ENCODE data around the gene CDH4. TPM values are rescaled to one million over a fixed set of nuclear protein-coding genes. Genes with fewer than 3 reads are reported as not detected.

The CDH4 gene
- total and polyA plus RNA-seq, 2 of the 8 experiments (the other 6 are each of a cell fraction or from before 2014, with no cell fraction given) = 4.3 to 7.9 TPM

DNA sequence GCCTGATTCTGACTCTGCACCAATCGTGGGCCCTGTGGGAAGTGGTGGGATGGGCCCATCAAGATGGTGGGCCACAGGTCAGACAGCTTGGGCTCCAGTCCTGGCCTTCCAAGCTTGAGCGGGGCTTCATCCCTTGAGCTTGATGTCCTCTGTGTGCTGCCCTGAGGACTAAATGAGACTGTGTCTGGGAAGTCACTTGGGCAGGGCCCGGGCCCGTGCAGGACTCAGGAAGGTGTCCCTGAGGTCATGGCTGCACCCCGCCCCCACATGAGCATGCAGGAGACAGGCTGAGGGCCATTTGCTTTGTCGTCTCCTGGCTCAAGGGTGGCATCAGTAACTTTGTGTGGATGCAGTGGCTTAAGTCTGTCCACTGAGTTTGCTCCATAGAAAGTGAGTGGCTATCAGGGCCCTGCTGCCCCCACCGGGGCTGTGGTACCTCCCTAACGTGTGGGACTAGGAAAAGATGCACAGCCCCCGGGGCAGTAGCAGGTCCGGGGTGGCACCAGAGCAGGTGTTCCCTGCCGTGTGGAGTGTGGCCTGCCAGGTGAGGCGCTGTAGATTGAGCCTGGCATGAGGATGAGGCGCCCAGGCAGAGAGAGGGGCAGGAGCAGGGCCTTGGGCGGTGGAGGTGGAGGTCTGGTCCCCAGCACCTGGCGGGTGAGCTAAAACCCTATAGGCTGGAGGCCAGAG is 515.0 kb downstream of the CDH4 start:
- no peak overlapping the region for H4K5ac ChIP-seq (ENCODE audit: insufficient read length, low read depth, low read length)
- no peaks in the 10 kb centered on the region for H3K36me3 ChIP-seq (ENCODE audit: control insufficient read depth in 2 of 4, insufficient read depth in 4 of 4, low read length in 3 of 4)
- H3K23ac ChIP-seq (ENCODE audit: insufficient read length) = no peak overlapping the region
- H2AFZ ChIP-seq (ENCODE audit: low read length) = no peak overlapping the region
- no peaks in the 10 kb centered on the region for H3K79me1 ChIP-seq (ENCODE audit: low read depth, low read length)
- no peak overlapping the region for H3K4me3 ChIP-seq (ENCODE audit: extremely low read depth in 1 of 4, insufficient read depth in 2 of 4, low read depth in 3 of 4, low read length in 4 of 4)
- H3K56ac ChIP-seq (replicated peaks; ENCODE audit: insufficient read length, low read depth, low read length) = no peak overlapping the region
- 90% methylated on average over 13 of the region's 15 CpGs; no CpG with 5 or more reads in 1 of the 2 experiments for WGBS, 2 experiments (ENCODE audit: extremely low coverage in 1 of 2, insufficient coverage in 1 of 2, insufficient read length in 1 of 2, insufficient replicate concordance in 2 of 2, low coverage in 1 of 2, low lambda C conversion rate in 2 of 2, missing lambda C conversion rate in 1 of 2)
- H3K4ac ChIP-seq (replicated peaks; ENCODE audit: insufficient read length, low read depth, low read length) = no peak overlapping the region
- DNase-seq (ENCODE audit: low read depth in 1 of 2, low spot score in 2 of 2) (no peak), FAIRE-seq (no peak)
- CTCF ChIA-PET (ENCODE audit: partially characterized antibody) = interaction anchor here (2.8 kb wide), 1 partner anchor 14 kb away, joined by 8 read pairs; no protein-coding TSS in a partner anchor
- H2BK12ac ChIP-seq (ENCODE audit: low read depth, low read length) = no peak overlapping the region
- no peak overlapping the region for H3K18ac ChIP-seq (ENCODE audit: extremely low read depth, low read length)
- H2AK5ac ChIP-seq (ENCODE audit: low read depth, low read length) = no peak overlapping the region
- H3K79me2 ChIP-seq (ENCODE audit: control insufficient read depth in 1 of 2, insufficient read depth in 2 of 2, low read length in 2 of 2) = no peaks in the 10 kb centered on the region
- H4K20me1 ChIP-seq (replicated peaks in 1 of 2; ENCODE audit: control insufficient read depth in 1 of 2, insufficient read depth in 2 of 2, low read length in 2 of 2) = no peaks in the 10 kb centered on the region
- no peaks in the 10 kb centered on the region for H3K27me3 ChIP-seq (replicated peaks in 1 of 4; ENCODE audit: control insufficient read depth in 3 of 4, extremely low read depth in 1 of 4, insufficient read depth in 3 of 4, low read length in 3 of 4)
- H4K8ac ChIP-seq (ENCODE audit: extremely low read depth, insufficient read depth, low read length) = no peak overlapping the region
- H3K23me2 ChIP-seq (ENCODE audit: low read depth, low read length) = no peaks in the 10 kb centered on the region
- no peak overlapping the region for H3K27ac ChIP-seq (ENCODE audit: low read depth, low read length)
- POLR2A ChIA-PET (ENCODE audit: partially characterized antibody) = no interaction called here
- no peak overlapping the region for H3K4me2 ChIP-seq (ENCODE audit: insufficient read depth in 1 of 2, low read depth in 2 of 2, low read length in 2 of 2)
- H2BK20ac ChIP-seq (ENCODE audit: low read length) = no peak overlapping the region
- no peak overlapping the region for H4K91ac ChIP-seq (replicated peaks; ENCODE audit: insufficient read length, low read length)
- H3K4me1 ChIP-seq (replicated peaks in 1 of 4; ENCODE audit: control insufficient read depth in 3 of 4, insufficient read depth in 4 of 4, low read length in 3 of 4) = peaks cover 0 to 3% (median 0%) of the 10 kb centered on the region in 4 experiments; a peak in 1 of 7 replicates
- H3K9me3 ChIP-seq (ENCODE audit: insufficient read depth in 2 of 2, low read depth in 1 of 2, low read length in 1 of 2) = no peaks in the 10 kb centered on the region
- H2BK15ac ChIP-seq (ENCODE audit: low read length) = no peak overlapping the region
- no peak overlapping the region for H2BK5ac ChIP-seq (ENCODE audit: low read depth, low read length)
- H3K14ac ChIP-seq (ENCODE audit: insufficient read length) = no peak overlapping the region
- H2BK120ac ChIP-seq (replicated peaks; ENCODE audit: low read depth, low read length) = no peak overlapping the region
- H3K9ac ChIP-seq (replicated peaks in 1 of 4; ENCODE audit: extremely low read depth in 1 of 4, low read depth in 3 of 4, low read length in 3 of 4) = no peak overlapping the region
- no peak for TF ChIP-seq JUND (IDR thresholded peaks at IDR 0.05; ENCODE audit: low read length)
- TF ChIP-seq, protein P1, sequence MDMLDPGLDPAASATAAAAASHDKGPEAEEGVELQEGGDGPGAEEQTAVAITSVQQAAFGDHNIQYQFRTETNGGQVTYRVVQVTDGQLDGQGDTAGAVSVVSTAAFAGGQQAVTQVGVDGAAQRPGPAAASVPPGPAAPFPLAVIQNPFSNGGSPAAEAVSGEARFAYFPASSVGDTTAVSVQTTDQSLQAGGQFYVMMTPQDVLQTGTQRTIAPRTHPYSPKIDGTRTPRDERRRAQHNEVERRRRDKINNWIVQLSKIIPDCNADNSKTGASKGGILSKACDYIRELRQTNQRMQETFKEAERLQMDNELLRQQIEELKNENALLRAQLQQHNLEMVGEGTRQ (IDR thresholded peaks at IDR 0.05; ENCODE audit: low read length) = no peak
- no peak for TF ChIP-seq HDAC6 (IDR thresholded peaks at IDR 0.05; ENCODE audit: low read depth, low read length)
- no peak for TF ChIP-seq EZH2 (IDR thresholded peaks at IDR 0.05; ENCODE audit: low read depth, low read length, severe bottlenecking)
- TF ChIP-seq YY1 (IDR thresholded peaks at IDR 0.05; ENCODE audit: low read depth, low read length) = no peak
- no peak for TF ChIP-seq POLR2AphosphoS5 (IDR thresholded peaks at IDR 0.05; ENCODE audit: low read depth, low read length)
- TF ChIP-seq SIX5 (IDR thresholded peaks at IDR 0.05; ENCODE audit: low read depth, low read length) = no peak
- TF ChIP-seq RXRA (IDR thresholded peaks at IDR 0.05; ENCODE audit: insufficient read depth, low read depth, low read length) = no peak
- no peak for TF ChIP-seq CHD1 (IDR thresholded peaks at IDR 0.05; ENCODE audit: low read depth, low read length)
- no peak for TF ChIP-seq FOSL1 (IDR thresholded peaks at IDR 0.05; ENCODE audit: insufficient read depth, low read depth, low read length)
- TF ChIP-seq SP2 (IDR thresholded peaks at IDR 0.05; ENCODE audit: low read length) = no peak
- TF ChIP-seq CEBPB (IDR thresholded peaks at IDR 0.05; ENCODE audit: low read depth, low read length) = no peak
- TF ChIP-seq SIN3A (conservative IDR thresholded peaks at IDR 0.05 in 1 of 2, IDR thresholded peaks at IDR 0.05 in 1 of 2; ENCODE audit: low read depth in 1 of 2, low read length in 2 of 2) = no peak

Data from H1 (cell line).